ENCODE data around the gene NOP10.

- TF ChIP-seq CTCF (IDR thresholded peaks at IDR 0.05 in 4 of 5, conservative IDR thresholded peaks at IDR 0.05 in 1 of 5) = no peak
- no peak for TF ChIP-seq POLR2A (IDR thresholded peaks at IDR 0.05)
These were observed 10.3 kb downstream of the NOP10 start for GRCh38 chr15:34332553-34333120.

All from gastrocnemius medialis (tissue), 4 donors.